ENCODE measurements around the gene CTCF.

- no peak for TF ChIP-seq CTCF (conservative IDR thresholded peaks at IDR 0.05)
- TF ChIP-seq ZFX (IDR thresholded peaks at IDR 0.05) = no peak
Observed at GRCh38 chr16:67542464-67542863, 19.9 kb upstream of the CTCF start.

Data from C4-2B (cell line).